Chondrocyte (in vitro differentiated cells): ENCODE measurements around the gene MACROH2A1. TPM values are rescaled to one million over a fixed set of nuclear protein-coding genes. Genes with fewer than 3 reads are reported as not detected.

ENCODE experiments used
- DNase-seq: peaks from one replicate; pipeline ENCODE4 v3.0.0; 2021; ENCODE audit warnings: mixed read lengths, low spot score
- H3K27ac Mint-ChIP-seq: one replicate; pipeline ENCODE4 v1.8.0; 2021; ENCODE audit warnings: mild to moderate bottlenecking, moderate library complexity, mixed read lengths; ENCODE audit not compliant: unreplicated experiment
- H3K27me3 Mint-ChIP-seq: 2 replicates; pipeline ENCODE4 v1.8.0; 2021; ENCODE audit warnings: low read depth, mixed read lengths
- H3K36me3 Mint-ChIP-seq: 2 replicates; pipeline ENCODE4 v1.8.0; 2021; ENCODE audit warnings: low read depth, mixed read lengths
- H3K4me1 Mint-ChIP-seq: 2 replicates; pipeline ENCODE4 v1.8.0; 2021; ENCODE audit warnings: low read depth, mild to moderate bottlenecking, mixed read lengths
- H3K4me3 Mint-ChIP-seq: one replicate; pipeline ENCODE4 v1.8.0; 2021; ENCODE audit warnings: mild to moderate bottlenecking, moderate library complexity, mixed read lengths; ENCODE audit not compliant: unreplicated experiment
- H3K9me3 Mint-ChIP-seq: 2 replicates; pipeline ENCODE4 v1.8.0; 2021; ENCODE audit warnings: low read depth, mixed read lengths
- total RNA-seq: library from RNA; stranded (reverse); gene quantifications from 3 replicates; pipeline ENCODE4 v1.2.1, GENCODE V29; 2021
- TF ChIP-seq, protein P1 (sequence below): fragments of 200-600 bp; sonication (generic); IDR thresholded peaks from 2 replicates; pipeline ENCODE4 v1.5.0; 2021; ENCODE audit warnings: antibody characterized with exemption, mild to moderate bottlenecking, moderate library complexity

The MACROH2A1 gene
- total RNA-seq, 1 donor from 2014 or later = 100 TPM

DNA sequence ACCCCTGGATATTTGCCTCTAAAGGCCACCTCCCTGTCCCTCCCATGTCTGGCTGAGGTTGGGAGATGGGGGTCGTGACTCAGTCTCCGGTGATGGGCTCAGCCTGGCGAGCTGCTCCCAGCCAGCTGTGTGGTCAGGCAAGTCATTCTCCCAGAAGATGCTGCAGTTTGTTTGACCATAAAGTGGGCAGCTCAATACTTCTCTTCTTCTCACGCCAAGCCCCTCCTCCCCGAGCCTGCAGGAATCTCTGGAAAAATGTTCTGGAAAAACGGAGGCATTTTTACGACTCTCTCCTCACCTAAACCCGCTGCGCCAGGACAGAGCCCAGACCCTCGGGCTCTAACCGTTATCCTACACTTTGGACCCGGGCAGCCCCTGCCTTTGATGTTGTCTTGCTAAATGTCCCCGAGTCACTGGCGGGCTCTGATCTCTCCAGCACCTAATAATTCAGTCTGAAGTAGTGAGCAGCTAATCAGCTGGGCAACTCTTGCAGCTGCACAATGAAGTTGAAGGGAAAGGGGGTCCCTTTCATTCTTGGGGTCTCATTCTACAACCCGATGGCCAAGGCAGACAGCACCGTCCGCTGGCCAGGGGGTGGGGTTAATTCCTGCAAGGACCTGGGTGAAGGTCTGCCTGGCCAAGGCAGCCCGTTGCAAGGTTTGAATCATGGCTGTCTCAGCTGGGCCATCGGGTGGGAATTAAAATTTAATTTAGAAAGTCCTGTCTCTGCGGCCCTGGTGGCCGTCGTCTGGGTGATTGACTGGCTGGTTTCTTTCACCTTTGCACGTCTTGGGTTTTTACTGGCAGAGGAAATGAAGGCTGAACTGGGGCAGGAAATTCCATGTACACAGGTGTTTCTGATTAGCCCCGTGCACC, 35.8 kb upstream of the MACROH2A1 start:
- Mint-ChIP-seq H3K27me3 (no peaks in the 10 kb centered on the region), H3K4me1 (peaks cover 13% of the 10 kb centered on the region), H3K36me3 (no peaks in the 10 kb centered on the region), H3K4me3 (no peak overlapping the region), H3K27ac (no peak overlapping the region), H3K9me3 (no peaks in the 10 kb centered on the region)
- TF ChIP-seq, protein P1, sequence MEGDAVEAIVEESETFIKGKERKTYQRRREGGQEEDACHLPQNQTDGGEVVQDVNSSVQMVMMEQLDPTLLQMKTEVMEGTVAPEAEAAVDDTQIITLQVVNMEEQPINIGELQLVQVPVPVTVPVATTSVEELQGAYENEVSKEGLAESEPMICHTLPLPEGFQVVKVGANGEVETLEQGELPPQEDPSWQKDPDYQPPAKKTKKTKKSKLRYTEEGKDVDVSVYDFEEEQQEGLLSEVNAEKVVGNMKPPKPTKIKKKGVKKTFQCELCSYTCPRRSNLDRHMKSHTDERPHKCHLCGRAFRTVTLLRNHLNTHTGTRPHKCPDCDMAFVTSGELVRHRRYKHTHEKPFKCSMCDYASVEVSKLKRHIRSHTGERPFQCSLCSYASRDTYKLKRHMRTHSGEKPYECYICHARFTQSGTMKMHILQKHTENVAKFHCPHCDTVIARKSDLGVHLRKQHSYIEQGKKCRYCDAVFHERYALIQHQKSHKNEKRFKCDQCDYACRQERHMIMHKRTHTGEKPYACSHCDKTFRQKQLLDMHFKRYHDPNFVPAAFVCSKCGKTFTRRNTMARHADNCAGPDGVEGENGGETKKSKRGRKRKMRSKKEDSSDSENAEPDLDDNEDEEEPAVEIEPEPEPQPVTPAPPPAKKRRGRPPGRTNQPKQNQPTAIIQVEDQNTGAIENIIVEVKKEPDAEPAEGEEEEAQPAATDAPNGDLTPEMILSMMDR = no peak
- DNase-seq = no peak

DNA sequence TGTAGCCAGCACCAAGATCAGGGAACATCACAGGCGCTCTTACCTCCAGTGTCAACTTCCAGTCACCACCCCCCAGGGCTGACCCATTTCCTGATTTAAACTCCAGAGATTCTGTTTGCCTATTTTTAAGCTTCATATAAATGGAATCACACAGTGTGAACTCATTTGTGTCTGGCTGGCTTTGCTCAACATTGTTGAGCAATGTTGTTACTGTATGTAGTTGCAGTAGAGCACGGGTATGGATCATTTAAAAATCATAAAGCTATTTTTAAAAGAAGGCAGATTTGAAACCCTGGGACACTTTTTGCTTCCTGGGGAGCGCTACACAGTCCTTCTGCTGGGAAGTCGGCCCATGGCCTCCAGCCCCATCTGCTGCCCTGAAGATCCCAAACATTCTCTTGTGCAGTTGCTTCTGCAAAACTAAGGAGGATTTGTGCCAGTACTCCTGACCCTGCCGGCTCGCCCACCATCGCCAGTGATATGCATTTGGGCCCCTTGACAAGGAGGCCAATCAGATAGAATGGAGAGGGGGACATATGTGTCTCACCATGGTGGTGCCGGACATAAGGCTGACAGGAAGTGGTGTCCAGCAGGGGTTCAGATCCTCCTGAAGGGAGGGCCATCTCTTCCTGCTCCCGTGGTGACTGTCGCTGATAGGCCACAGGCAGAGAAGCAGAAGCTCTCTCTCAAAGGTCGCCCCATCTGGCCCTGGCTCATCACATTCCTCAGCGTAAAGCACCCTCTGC, 34.8 kb upstream of the MACROH2A1 start:
- Mint-ChIP-seq H3K4me1 (peaks cover 13% of the 10 kb centered on the region), H3K27ac (no peak overlapping the region), H3K27me3 (no peaks in the 10 kb centered on the region), H3K9me3 (peaks cover 6% of the 10 kb centered on the region), H3K4me3 (no peak overlapping the region), H3K36me3 (no peaks in the 10 kb centered on the region)
- DNase-seq = no peak
- TF ChIP-seq, protein P1 = no peak

DNA sequence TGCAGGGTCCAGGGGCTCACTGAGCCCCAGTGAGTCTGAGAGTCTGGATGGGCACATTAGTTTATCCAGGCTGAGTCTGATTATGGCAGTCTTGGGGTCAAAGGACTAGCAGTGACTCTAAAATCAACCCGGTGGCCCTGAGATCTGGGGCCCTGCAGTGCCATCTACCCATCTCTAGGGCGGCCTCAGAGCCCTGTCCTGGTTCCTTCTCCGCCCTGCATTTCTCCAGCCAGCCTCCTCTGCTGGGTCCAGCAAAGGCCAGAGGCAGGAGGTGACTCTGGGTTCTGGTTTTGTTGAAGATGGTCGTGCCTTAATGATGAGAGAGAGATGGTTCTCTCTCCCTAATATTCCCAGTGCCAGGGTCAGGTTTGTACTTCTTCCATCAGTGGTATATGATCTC, 33.1 kb upstream of the MACROH2A1 start:
- Mint-ChIP-seq H3K4me3 (no peak overlapping the region), H3K9me3 (peaks cover 15% of the 10 kb centered on the region), H3K27me3 (no peaks in the 10 kb centered on the region), H3K4me1 (peaks cover 6% of the 10 kb centered on the region), H3K36me3 (peaks cover 1% of the 10 kb centered on the region), H3K27ac (no peak overlapping the region)
- TF ChIP-seq, protein P1 = no peak
- DNase-seq = no peak

DNA sequence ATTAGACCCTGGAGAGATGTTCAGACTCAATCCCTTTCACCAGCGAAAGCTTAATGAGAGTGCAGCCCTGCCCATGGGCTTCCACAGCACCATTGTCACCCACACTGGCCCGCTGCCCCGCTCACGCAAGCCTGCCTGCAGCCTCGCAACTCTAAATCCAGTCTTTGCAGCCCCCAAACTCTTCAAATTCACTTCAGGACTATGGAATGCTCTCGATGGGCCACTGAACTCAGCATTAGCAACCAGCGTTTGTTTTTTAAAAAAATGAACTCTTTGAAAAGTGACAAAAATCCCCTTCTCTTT, 31.1 kb upstream of the MACROH2A1 start:
- Mint-ChIP-seq H3K4me1 (peaks cover 6% of the 10 kb centered on the region), H3K36me3 (peaks cover 1% of the 10 kb centered on the region), H3K27ac (no peak overlapping the region), H3K4me3 (no peak overlapping the region), H3K27me3 (no peaks in the 10 kb centered on the region), H3K9me3 (peaks cover 15% of the 10 kb centered on the region)
- DNase-seq = no peak
- TF ChIP-seq, protein P1 = no peak

DNA sequence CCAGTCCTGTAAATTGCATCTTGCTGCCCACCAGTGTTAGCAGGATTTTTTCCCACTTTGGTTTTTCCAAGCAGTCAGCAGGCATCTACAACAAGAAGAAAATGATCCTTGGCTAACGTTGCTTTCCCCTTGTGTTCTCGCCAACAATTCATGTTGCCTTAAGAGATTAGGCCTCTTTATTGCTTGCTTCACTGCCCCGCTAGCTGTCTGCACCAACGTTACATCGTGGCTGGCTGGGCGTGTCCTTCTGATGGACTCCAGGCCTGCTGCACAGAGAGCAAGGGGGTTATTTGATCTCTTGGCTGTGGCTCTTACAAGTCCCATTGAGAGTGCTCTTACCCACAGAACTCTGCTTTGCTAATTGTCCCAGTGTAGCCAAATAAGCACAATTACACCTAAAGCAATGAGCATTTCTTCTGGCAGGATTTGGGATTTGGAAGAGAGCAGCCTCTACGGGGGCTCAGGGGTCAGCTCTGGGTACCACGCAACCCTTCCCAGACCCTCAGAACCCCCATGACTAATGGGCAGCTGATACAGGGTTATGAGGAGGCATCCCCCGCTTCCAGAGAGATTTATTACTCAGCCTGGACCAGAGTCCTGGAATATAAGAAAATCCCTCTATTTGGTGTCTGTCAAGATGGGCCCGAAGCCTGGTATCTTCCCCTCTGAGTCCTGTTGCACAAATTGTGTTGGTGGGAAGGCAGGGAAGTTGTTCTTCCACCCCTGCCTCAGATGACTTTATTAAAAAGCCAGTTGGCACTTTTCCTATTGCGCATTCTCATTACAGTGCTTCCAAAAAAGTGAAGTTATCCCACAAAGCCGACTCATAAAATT, 30.5 kb upstream of the MACROH2A1 start:
- no peak for DNase-seq

More for the DNA sequence above, 30.5 kb upstream of the MACROH2A1 start:
- Mint-ChIP-seq H3K4me3 (no peak overlapping the region), H3K9me3 (peaks cover 15% of the 10 kb centered on the region), H3K27ac (no peak overlapping the region), H3K4me1 (peaks cover 6% of the 10 kb centered on the region), H3K27me3 (peaks cover 2% of the 10 kb centered on the region), H3K36me3 (peaks cover 1% of the 10 kb centered on the region)
- TF ChIP-seq, protein P1 = no peak
